ENCODE data around the gene LCAT.
A peak's percentile ranks its signal among the peaks of the same experiment; 100 is the strongest.
"Not testable (repeated sequence)": the region's sequence is repeated elsewhere in the genome, so short reads cannot be mapped to it uniquely, and the experiment has no call there.

The LCAT gene

GRCh38 chr16:67946966-67947558 is 3.1 kb upstream of the LCAT start:
- DNase-seq = no peak

GRCh38 chr16:67946128-67946569 is 2.2 kb upstream of the LCAT start:
- DNase-seq = no peak

DNA sequence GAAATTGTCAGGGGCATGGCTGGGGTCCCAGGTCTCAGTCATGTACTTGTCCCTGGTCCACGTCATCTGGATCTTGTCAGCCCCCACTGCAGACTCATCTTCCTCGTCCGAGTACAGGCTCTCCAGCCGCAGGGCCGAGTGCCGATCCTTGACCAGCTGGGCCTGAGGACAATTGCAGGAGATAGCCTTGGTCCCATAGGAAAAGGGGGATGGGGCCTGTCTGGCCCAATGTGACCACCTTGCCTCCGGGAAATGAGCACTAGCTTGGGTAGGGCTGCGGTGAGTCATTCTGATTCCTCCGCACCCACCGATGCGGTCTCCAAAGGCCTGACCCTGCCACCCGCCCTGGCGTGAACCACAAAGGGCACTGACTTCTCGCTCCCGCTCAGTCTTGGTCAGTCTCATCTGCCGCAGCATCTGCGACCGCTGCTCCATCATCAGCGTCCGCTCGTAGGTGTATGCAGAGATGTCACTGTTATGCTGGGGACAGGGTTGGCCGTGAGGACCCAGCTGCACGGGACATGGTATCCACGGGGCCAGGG is 1.5 kb upstream of the LCAT start:
- no peak for DNase-seq

DNA sequence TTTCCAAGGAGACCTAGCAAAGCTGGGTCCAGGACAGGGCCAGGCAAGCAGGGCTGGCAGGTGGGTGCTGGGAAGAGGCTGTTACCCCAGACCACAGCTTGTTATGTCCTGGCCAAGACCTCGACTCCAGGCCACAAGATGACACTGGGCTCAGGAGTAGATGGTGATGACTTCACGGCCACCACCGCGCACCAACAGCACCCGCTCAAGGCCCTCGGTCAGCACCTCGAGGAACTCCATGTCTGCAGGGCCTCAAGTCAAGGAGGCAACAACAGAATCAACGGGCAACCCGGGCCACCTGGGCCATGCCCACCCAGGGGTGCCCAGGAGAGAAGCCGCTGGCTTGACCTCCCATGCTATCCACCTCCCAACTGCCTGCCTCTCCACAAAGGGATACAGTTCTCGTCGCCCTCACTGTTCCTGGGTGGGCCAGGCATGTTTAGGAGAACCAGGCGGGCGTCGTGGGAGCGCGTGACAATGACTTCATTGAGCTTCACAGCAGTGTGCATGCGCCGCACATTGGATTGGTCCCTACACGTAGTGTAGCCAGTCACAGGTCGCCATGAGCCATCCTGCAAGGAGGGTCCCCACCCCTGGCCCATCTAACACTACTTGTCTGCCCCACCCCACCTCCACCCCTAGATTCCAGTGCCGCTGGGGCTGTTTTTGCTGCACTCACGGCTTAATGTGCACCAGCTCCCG is 921 bp upstream of the LCAT start:
- no peak for DNase-seq

DNA sequence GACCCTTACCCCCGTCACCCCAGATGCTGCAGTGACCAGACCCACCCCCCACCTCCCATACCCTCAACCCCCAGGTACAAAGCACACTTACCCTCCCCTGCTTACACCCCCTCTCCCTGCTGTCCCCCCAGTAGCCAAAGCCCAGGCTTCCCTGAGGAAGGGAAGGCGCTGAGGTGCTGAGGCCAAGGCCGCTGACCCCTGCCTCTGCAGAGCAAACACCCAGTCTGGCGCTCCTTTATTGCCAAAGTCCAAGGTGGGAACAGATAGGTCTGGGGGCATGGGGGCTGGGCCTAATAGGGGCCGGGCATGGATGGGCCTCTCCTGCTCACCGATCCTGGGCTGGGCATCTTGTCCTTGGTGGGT is 683 bp downstream of the LCAT start:
- DNase-seq = no peak

- no peak for DNase-seq
Observed at GRCh38 chr16:67942510-67943255, 1.2 kb downstream of the LCAT start.

DNA sequence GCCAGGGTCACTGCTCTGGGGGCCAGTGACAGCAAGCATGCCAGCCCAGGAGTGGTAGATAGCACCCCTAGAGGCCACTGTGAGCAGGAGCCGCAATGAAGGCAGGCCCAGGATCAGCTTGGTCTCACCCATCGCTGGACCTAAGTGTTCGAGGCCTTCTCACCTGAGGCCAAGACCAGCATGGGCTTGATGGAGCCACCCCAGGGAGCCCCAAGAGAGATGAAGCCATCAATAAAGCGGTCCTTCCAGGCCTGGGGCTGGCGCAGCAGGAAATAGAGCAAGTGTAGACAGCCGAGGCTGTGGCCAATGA is 1.8 kb downstream of the LCAT start:
- DNase-seq = no peak

- DNase-seq = no peak
Observed at GRCh38 chr16:67941469-67942199, 2.3 kb downstream of the LCAT start.

- no peak for DNase-seq
Observed at GRCh38 chr16:67940446-67941089, 3.4 kb downstream of the LCAT start.

DNA sequence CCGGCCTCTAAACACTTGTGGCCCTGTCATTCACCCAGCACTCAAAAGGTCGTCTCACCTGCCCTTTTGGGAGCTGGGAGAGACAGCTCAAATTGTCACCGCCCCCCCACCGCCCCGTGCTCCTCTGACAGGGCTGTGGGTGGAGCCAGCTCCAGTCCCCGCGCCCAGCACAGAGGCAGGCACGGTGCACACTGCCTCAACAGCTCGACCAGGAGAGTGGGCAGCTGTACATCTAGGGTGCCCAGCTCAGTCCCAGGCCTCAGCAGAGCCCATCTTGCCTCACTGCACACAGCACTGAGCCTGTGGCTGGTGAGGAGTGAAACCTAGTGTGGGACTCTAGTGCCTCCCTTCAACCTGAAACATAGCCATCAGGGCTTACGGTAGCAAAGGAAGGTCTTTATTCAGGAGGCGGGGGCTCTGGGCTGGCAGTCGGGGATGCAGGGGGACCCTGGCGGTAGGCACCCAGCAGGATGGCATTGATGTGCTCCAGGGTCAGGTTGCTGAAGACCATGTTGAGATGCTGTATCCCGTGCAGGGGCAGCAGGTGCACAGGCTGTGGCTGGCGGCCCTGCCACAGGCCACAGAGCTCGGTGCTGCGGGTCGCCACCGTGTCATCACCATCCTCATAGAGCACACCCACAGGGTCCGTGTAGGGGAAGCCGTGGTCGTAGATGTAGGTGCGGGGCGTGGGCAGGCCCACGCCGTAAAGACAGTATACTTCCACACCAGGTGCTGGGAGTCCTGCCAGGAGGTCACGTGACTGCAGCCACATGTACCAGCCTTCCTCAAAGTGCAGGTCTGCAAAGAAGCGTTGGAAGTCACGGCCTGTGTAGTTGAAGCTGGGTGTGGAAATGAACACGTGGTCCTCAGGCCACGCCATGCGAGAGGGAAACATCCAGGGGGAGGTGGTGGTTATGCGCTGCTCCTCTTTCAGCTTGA is 4.1 kb downstream of the LCAT start:
- DNase-seq = peak; percentile 18

- DNase-seq = not testable (repeated sequence)
Observed at GRCh38 chr16:67937713-67938112, 6.2 kb downstream of the LCAT start.

- DNase-seq = peak; percentile 56
Observed at GRCh38 chr16:67936880-67937605, 6.9 kb downstream of the LCAT start.

GRCh38 chr16:67936124-67936879 is 7.6 kb downstream of the LCAT start, which contains the start of gene PSMB10:
Gene PSMB10, minus strand, starts transcription at chr16:67936850. Its CDS starts 101 bp downstream, at chr16:67936749.
- no peak for DNase-seq

DNA sequence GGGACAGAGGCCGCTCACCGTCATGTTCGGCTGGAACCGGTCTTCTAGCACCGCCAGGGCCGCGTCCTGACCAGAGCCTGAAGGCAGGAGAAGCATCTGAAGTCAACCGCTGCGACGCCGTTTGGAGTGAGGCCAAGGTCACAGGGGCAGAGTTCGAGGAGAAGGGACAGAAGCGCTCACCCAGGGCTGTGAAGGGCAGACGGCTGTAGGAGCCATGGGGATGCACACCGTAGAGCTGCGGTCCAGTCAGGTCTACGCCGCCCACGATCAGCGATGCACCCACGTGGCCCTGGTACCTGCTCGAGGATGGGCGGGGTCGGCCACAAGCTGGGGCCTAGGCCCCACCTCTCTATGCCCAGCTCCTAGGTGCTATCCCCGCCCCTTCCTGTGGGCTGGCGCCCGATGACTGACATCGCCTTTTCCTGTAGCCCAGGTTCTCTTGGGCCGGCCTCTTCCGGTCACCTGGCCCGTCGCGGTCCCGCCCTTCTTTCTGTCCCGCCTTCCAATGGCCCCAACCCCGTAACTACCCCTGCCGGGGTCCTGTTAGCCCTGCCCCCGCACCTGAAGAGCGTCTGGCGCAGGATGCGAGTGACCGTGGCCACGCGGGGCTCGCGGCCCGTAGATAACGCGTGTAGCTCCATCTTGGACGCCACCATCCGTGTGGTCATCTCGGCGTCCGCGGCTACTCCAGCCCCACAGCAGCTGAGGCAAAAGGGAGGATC is 8.4 kb downstream of the LCAT start:
- DNase-seq = peak; percentile 85

GRCh38 chr16:67935101-67935401 is 8.9 kb downstream of the LCAT start:
- no peak for DNase-seq

- no peak for DNase-seq
Observed at GRCh38 chr16:67934306-67935100, 9.4 kb downstream of the LCAT start.

DNA sequence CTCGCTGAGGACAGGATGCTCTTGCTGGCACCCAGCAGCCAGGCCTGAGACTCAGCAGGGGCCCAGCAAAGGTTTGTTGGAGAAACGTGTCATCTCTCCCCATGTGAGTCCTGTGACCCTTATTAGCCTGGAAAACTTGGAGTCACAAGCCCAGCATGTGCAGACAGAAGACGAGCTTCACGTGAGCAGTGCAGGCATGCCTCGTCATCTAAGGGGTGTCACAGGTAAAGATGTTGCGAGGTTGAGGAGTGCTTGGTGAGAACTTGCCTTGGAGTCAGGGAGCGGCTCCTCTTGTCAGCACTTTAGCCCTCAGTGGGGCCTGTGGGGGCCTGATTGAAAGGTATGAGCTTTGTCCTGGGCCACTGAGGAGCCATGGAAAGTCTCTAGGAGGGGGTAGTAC is 10.1 kb downstream of the LCAT start:
- no peak for DNase-seq

GRCh38 chr16:67932462-67932840 is 11.5 kb downstream of the LCAT start:
- DNase-seq = no peak
